ENCODE results near the gene LMO7.

The LMO7 gene

GRCh38 chr13:75643182-75643581 lies 7.1 kb downstream of the LMO7 start:
- TF ChIP-seq EZH2 (IDR thresholded peaks at IDR 0.05; ENCODE audit: borderline replicate concordance, low read length), result no peak
- no peak for TF ChIP-seq CTCF (IDR thresholded peaks at IDR 0.05; ENCODE audit: low read length)
- no peak overlapping the region for H3K4me2 ChIP-seq (ENCODE audit: low read length)
- H3K4me1 ChIP-seq (ENCODE audit: insufficient read depth, low read length, severe bottlenecking), result peaks cover 52% of the 10 kb centered on the region
- H3K9me3 ChIP-seq (ENCODE audit: low read length), result no peaks in the 10 kb centered on the region
- peaks cover 15% of the 10 kb centered on the region for H3K36me3 ChIP-seq (ENCODE audit: insufficient read depth, low read length)
- H3K27ac ChIP-seq (ENCODE audit: low read depth, low read length, poor library complexity, severe bottlenecking), result no peak overlapping the region
- H3K9ac ChIP-seq (ENCODE audit: low read length), result no peak overlapping the region
- H3K4me3 ChIP-seq (ENCODE audit: low read depth, low read length, poor library complexity, severe bottlenecking), result no peak overlapping the region
- no peaks in the 10 kb centered on the region for H3F3A ChIP-seq (ENCODE audit: insufficient read depth, low read length)
- H3K27me3 ChIP-seq (ENCODE audit: insufficient read depth, low read length), result no peaks in the 10 kb centered on the region
- peaks cover 18% of the 10 kb centered on the region for H3K79me2 ChIP-seq (ENCODE audit: insufficient read depth, low read length)
- no peaks in the 10 kb centered on the region for H3K9me2 ChIP-seq (ENCODE audit: low read depth, low read length)
- H4K20me1 ChIP-seq (ENCODE audit: insufficient read depth, low read length), result no peaks in the 10 kb centered on the region
- H2AFZ ChIP-seq (ENCODE audit: low read length), result no peak overlapping the region

- no peak for TF ChIP-seq CTCF (IDR thresholded peaks at IDR 0.05; ENCODE audit: low read length)
- TF ChIP-seq EZH2 (IDR thresholded peaks at IDR 0.05; ENCODE audit: borderline replicate concordance, low read length), result no peak
- no peaks in the 10 kb centered on the region for H3K9me3 ChIP-seq (ENCODE audit: low read length)
- no peak overlapping the region for H3K4me3 ChIP-seq (ENCODE audit: low read depth, low read length, poor library complexity, severe bottlenecking)
- no peaks in the 10 kb centered on the region for H3K27me3 ChIP-seq (ENCODE audit: insufficient read depth, low read length)
- H3K36me3 ChIP-seq (ENCODE audit: insufficient read depth, low read length), result peaks cover 20% of the 10 kb centered on the region
- H3K9me2 ChIP-seq (ENCODE audit: low read depth, low read length), result no peaks in the 10 kb centered on the region
- H3K4me1 ChIP-seq (ENCODE audit: insufficient read depth, low read length, severe bottlenecking), result peaks cover 47% of the 10 kb centered on the region
- peaks cover 13% of the 10 kb centered on the region for H3K79me2 ChIP-seq (ENCODE audit: insufficient read depth, low read length)
- H3K9ac ChIP-seq (ENCODE audit: low read length), result no peak overlapping the region
- no peak overlapping the region for H3K4me2 ChIP-seq (ENCODE audit: low read length)
- H4K20me1 ChIP-seq (ENCODE audit: insufficient read depth, low read length), result no peaks in the 10 kb centered on the region
- no peak overlapping the region for H3K27ac ChIP-seq (ENCODE audit: low read depth, low read length, poor library complexity, severe bottlenecking)
- H3F3A ChIP-seq (ENCODE audit: insufficient read depth, low read length), result no peaks in the 10 kb centered on the region
- no peak overlapping the region for H2AFZ ChIP-seq (ENCODE audit: low read length)
These were observed 7.6 kb downstream of the LMO7 start for GRCh38 chr13:75643693-75644092.

- no peak overlapping the region for H3K4me2 ChIP-seq (ENCODE audit: low read length)
- peaks cover 21% of the 10 kb centered on the region; the same call in 1 of the 2 replicates for H3K36me3 ChIP-seq (ENCODE audit: insufficient read depth, low read length)
- H3K4me1 ChIP-seq (ENCODE audit: insufficient read depth, low read length, severe bottlenecking), result peaks cover 33% of the 10 kb centered on the region
- no peak overlapping the region for H3K4me3 ChIP-seq (ENCODE audit: low read depth, low read length, poor library complexity, severe bottlenecking)
- no peaks in the 10 kb centered on the region for H3F3A ChIP-seq (ENCODE audit: insufficient read depth, low read length)
- H3K27ac ChIP-seq (ENCODE audit: low read depth, low read length, poor library complexity, severe bottlenecking), result no peak overlapping the region
- H3K9me3 ChIP-seq (ENCODE audit: low read length), result no peaks in the 10 kb centered on the region
- H3K9ac ChIP-seq (ENCODE audit: low read length), result no peak overlapping the region
- no peak overlapping the region for H2AFZ ChIP-seq (ENCODE audit: low read length)
- H3K27me3 ChIP-seq (ENCODE audit: insufficient read depth, low read length), result no peaks in the 10 kb centered on the region
- H3K9me2 ChIP-seq (ENCODE audit: low read depth, low read length), result no peaks in the 10 kb centered on the region
- no peaks in the 10 kb centered on the region; the same call in 1 of the 2 replicates for H3K79me2 ChIP-seq (ENCODE audit: insufficient read depth, low read length)
- H4K20me1 ChIP-seq (ENCODE audit: insufficient read depth, low read length), result no peaks in the 10 kb centered on the region
- TF ChIP-seq CTCF (IDR thresholded peaks at IDR 0.05; ENCODE audit: low read length), result no peak
- no peak for TF ChIP-seq EZH2 (IDR thresholded peaks at IDR 0.05; ENCODE audit: borderline replicate concordance, low read length)
These were observed 9.0 kb downstream of the LMO7 start for GRCh38 chr13:75645141-75645540.
